PFSK-1 (cell line): ENCODE measurements around the gene HOXA3.

Source experiments
- POLR2AphosphoS5 ChIP-seq: IDR thresholded peaks from 2 replicates; pipeline ENCODE4 v1.6.1; 2012; ENCODE audit warnings: low read depth, mild to moderate bottlenecking, control low read depth, low read length, moderate library complexity
- REST ChIP-seq, 2 experiments: IDR thresholded peaks; 2 replicates each; pipeline versions ENCODE4 v1.6.1 to v1.8.0; 2011 to 2012; ENCODE audit warnings: low read depth in 2 of 2, low read length in 2 of 2, control low read depth in 1 of 2, inconsistent platforms in 1 of 2, mild to moderate bottlenecking in 1 of 2, moderate library complexity in 1 of 2; ENCODE audit not compliant: insufficient read depth in 1 of 2
- TAF1 ChIP-seq: IDR thresholded peaks from 2 replicates; pipeline ENCODE4 v1.6.1; 2012; ENCODE audit warnings: low read length, control low read depth, borderline replicate concordance; ENCODE audit not compliant: insufficient read depth

- TF ChIP-seq REST (IDR thresholded peaks at IDR 0.05; ENCODE audit: insufficient read depth in 1 of 2, low read depth in 2 of 2, low read length in 2 of 2) (no peak), POLR2AphosphoS5 (no peak), TAF1 (no peak)
Measured at GRCh38 chr7:27160546-27161213, 8.3 kb upstream of the HOXA3 start.
